Kidney glomerular epithelial cell (primary cell): Measurements from ENCODE around the gene AMFR.
"Not testable (repeated sequence)": the region's sequence is repeated elsewhere in the genome, so short reads cannot be mapped to it uniquely, and the experiment has no call there.

ENCODE experiments used
- DNase-seq: peaks from one replicate; lab custom pipeline; 2025; lab: John Stamatoyannopoulos, UW

AMFR gene

GRCh38 chr16:56388209-56388608, 37.1 kb downstream of the AMFR start:
- DNase-seq, result no peak

- DNase-seq, result no peak
Measured at GRCh38 chr16:56387396-56387795, 37.9 kb downstream of the AMFR start.

GRCh38 chr16:56384074-56384721, 41.1 kb downstream of the AMFR start:
- no peak for DNase-seq

- DNase-seq, result peak; percentile 87
Measured at GRCh38 chr16:56382901-56383355, 42.4 kb downstream of the AMFR start.

- no peak for DNase-seq
Measured at GRCh38 chr16:56382459-56382858, 42.9 kb downstream of the AMFR start.

- not testable (repeated sequence) for DNase-seq
Measured at GRCh38 chr16:56380778-56381485, 44.4 kb downstream of the AMFR start.

- DNase-seq, result not testable (repeated sequence)
Measured at GRCh38 chr16:56379044-56379443, 46.3 kb downstream of the AMFR start.

- DNase-seq, result not testable (repeated sequence)
Measured at GRCh38 chr16:56375792-56376191, 49.6 kb downstream of the AMFR start.

- no peak for DNase-seq
Measured at GRCh38 chr16:56373003-56373402, 52.3 kb downstream of the AMFR start.

GRCh38 chr16:56372013-56372634, 53.2 kb downstream of the AMFR start:
- no peak for DNase-seq

- DNase-seq, result no peak
Measured at GRCh38 chr16:56371660-56371937, 53.7 kb downstream of the AMFR start.

GRCh38 chr16:56370875-56371659, 54.3 kb downstream of the AMFR start:
- DNase-seq, result no peak

GRCh38 chr16:56370185-56370874, 55.0 kb downstream of the AMFR start:
- DNase-seq, result no peak

- DNase-seq, result no peak
Measured at GRCh38 chr16:56369202-56369601, 56.1 kb downstream of the AMFR start.

- no peak for DNase-seq
Measured at GRCh38 chr16:56368545-56368944, 56.8 kb downstream of the AMFR start.

GRCh38 chr16:56367764-56368163, 57.6 kb downstream of the AMFR start:
- no peak for DNase-seq

GRCh38 chr16:56366945-56367344, 58.4 kb downstream of the AMFR start:
- no peak for DNase-seq

GRCh38 chr16:56365552-56365951, 59.8 kb downstream of the AMFR start:
- DNase-seq, result no peak

- DNase-seq, result no peak
Measured at GRCh38 chr16:56364865-56365264, 60.5 kb downstream of the AMFR start.

- DNase-seq, result no peak
Measured at GRCh38 chr16:56363781-56364565, 61.4 kb downstream of the AMFR start.

GRCh38 chr16:56363181-56363716, 62.1 kb downstream of the AMFR start:
- DNase-seq, result no peak
